ENCODE measurements around the gene SAAL1. TPM values are rescaled to one million over a fixed set of nuclear protein-coding genes. Genes with fewer than 3 reads are reported as not detected.

Gene SAAL1
- polyA plus RNA-seq, 3 donors, result 28.6 to 42.6 (median 29.7) TPM

DNA sequence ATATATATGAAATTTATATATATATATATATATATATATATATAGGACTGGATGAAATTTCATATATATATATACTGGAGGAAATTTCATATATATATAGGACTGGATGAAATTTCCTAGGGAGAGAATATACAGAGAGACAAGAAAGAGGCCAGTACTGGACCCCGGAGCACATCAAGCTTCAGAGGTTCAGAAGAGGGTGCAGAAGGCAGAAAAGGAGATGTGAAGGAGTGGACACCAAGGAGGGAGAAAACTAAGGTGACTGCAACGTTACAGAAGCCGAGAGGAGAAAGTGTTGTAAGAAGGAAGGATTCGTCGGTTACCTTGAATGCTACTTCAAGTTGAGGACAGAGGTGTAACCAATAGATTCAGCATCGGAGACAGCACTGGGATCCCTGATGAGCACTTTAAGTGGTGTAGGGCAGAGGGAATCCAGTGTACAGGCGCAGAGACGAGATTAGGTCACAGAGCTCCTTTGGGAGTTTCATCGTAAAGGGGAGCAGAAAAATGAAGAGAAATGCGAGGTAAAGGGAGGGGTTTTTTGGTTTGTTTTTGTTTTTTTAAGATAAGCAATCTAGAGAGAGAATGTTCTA, 51.3 kb downstream of the SAAL1 start:
- no peak for DNase-seq (ENCODE audit: extremely low read depth in 1 of 11, low read depth in 9 of 11, low spot score in 4 of 11)

GRCh38 chr11:18050848-18051247, 55.0 kb downstream of the SAAL1 start:
- no peak for DNase-seq (ENCODE audit: extremely low read depth in 1 of 11, low read depth in 9 of 11, low spot score in 4 of 11)

DNA sequence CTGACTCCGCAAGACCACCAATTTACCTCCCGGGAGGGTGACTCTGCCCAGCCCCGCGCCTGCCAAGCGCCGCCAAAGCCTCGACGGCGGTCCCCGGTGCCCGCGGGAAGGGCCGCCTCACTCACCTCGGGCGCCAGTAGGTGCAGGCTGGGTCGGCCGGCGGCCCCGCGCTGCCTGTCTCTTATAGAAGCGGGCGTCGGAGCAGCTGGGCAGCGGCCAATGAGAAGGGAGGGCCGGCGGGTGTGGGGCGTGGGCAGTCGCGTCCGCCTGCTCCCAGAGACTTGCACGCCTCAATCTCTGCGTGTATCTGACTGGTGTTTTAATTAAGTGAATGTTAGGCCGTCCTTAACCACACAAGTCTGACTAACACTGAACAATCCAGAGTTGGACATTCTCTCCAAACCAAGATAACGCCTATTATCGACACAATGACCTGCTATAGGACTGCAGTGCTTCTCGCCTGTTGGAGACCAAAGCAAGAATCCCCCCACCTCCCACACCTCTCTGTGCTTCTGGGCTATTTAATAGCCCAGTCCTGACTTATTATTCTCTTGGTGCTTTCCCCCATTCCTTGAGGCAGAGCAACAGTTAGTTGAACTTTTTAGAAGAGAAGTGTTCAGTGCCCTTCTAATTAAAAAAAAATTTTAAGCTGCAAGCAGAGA, 59.6 kb downstream of the SAAL1 start, which contains the start of gene TPH1:
Gene TPH1, minus strand, starts transcription at position 154 of the 662 bp plus-strand sequence. CDS start 5,507 bp downstream, outside the sequence.
- DNase-seq (ENCODE audit: extremely low read depth in 1 of 11, low read depth in 9 of 11, low spot score in 4 of 11), result peak in 5 of 11 donors; percentile 4 to 35 (median 20)

- no peak for DNase-seq (ENCODE audit: extremely low read depth in 1 of 11, low read depth in 9 of 11, low spot score in 4 of 11)
These were observed 69.4 kb downstream of the SAAL1 start for GRCh38 chr11:18036456-18036855.

Other genes starting within 250 kb of the SAAL1 start
- gene SERGEF, start 93.0 kb downstream of the SAAL1 start, polyA plus RNA-seq (ENCODE audit: insufficient read length in 3 of 3), result 10 to 100 TPM; 19.9 to 20.8 (median 20.4) TPM
- gene TPH1, start 59.8 kb downstream of the SAAL1 start, polyA plus RNA-seq (ENCODE audit: insufficient read length in 3 of 3), result 1 to 10 TPM in 1 of 3 donors, under 1 TPM in 2; 0.40 to 1.4 (median 0.92) TPM
- not detected for gene MRGPRX3, start 26.5 kb upstream of the SAAL1 start, polyA plus RNA-seq (ENCODE audit: insufficient read length in 3 of 3)
- gene MRGPRX4, start 66.8 kb upstream of the SAAL1 start, polyA plus RNA-seq (ENCODE audit: insufficient read length in 3 of 3), result not detected
- not detected for gene SAA4, start 130.7 kb upstream of the SAAL1 start, polyA plus RNA-seq (ENCODE audit: insufficient read length in 3 of 3)
- under 1 TPM in 1 of 3 donors, not detected in 2; 0.30 TPM for gene SAA2, start 142.6 kb upstream of the SAAL1 start, polyA plus RNA-seq (ENCODE audit: insufficient read length in 3 of 3)
- not detected for gene SAA1, start 160.2 kb upstream of the SAAL1 start, polyA plus RNA-seq (ENCODE audit: insufficient read length in 3 of 3)
- 10 to 100 TPM; 22.6 to 24.6 (median 22.8) TPM for gene HPS5, start 216.1 kb upstream of the SAAL1 start, polyA plus RNA-seq (ENCODE audit: insufficient read length in 3 of 3)
- gene GTF2H1, start 216.5 kb upstream of the SAAL1 start, polyA plus RNA-seq (ENCODE audit: insufficient read length in 3 of 3), result 10 to 100 TPM; 49.3 to 61.0 (median 60.9) TPM